Measurements from ENCODE around the gene CSTPP1.

The CSTPP1 gene

GRCh38 chr11:46979358-46979757 lies 42.8 kb downstream of the CSTPP1 start:
- ChIA-PET CTCF (no interaction called here), POLR2A (no interaction called here)

GRCh38 chr11:46981436-46981835 lies 44.9 kb downstream of the CSTPP1 start:
- POLR2A ChIA-PET: no interaction called here
- DNase-seq (ENCODE audit: extremely low spot score): no peak
- no peak for TF ChIP-seq CTCF (IDR thresholded peaks at IDR 0.05; ENCODE audit: control extremely low read depth, extremely low read depth, low read depth, missing control alignments)
- CTCF ChIA-PET: interaction anchor here (0.9 to 1.4 kb wide), 6 partner anchors 9 to 174 kb away, joined by 3 to 4 read pairs (median 3); no protein-coding TSS in a partner anchor

More at GRCh38 chr11:46979358-46979757, 42.8 kb downstream of the CSTPP1 start:
- no peak for DNase-seq (ENCODE audit: extremely low spot score)
- TF ChIP-seq CTCF (IDR thresholded peaks at IDR 0.05; ENCODE audit: control extremely low read depth, extremely low read depth, low read depth, missing control alignments): no peak

GRCh38 chr11:46982797-46983452 lies 46.4 kb downstream of the CSTPP1 start:
- no peak for DNase-seq (ENCODE audit: extremely low spot score)

GRCh38 chr11:46983598-46983997 lies 47.0 kb downstream of the CSTPP1 start:
- ChIA-PET POLR2A (no interaction called here), CTCF (no interaction called here)
- no peak for TF ChIP-seq CTCF (IDR thresholded peaks at IDR 0.05; ENCODE audit: control extremely low read depth, extremely low read depth, low read depth, missing control alignments)
- DNase-seq (ENCODE audit: extremely low spot score): no peak

More at GRCh38 chr11:46982797-46983452, 46.4 kb downstream of the CSTPP1 start:
- ChIA-PET POLR2A (no interaction called here), CTCF (no interaction called here)
- no peak for TF ChIP-seq CTCF (IDR thresholded peaks at IDR 0.05; ENCODE audit: control extremely low read depth, extremely low read depth, low read depth, missing control alignments)

- ChIA-PET CTCF (interaction anchor here (1.3 to 1.7 kb wide), 2 partner anchors 8 to 22 kb away, joined by 3 to 5 read pairs; no protein-coding TSS in a partner anchor), POLR2A (no interaction called here)
- DNase-seq (ENCODE audit: extremely low spot score): no peak
- no peak for TF ChIP-seq CTCF (IDR thresholded peaks at IDR 0.05; ENCODE audit: control extremely low read depth, extremely low read depth, low read depth, missing control alignments)
These were observed 48.0 kb downstream of the CSTPP1 start for GRCh38 chr11:46984548-46984947.

GRCh38 chr11:46984987-46985386 lies 48.4 kb downstream of the CSTPP1 start:
- TF ChIP-seq CTCF (IDR thresholded peaks at IDR 0.05; ENCODE audit: control extremely low read depth, extremely low read depth, low read depth, missing control alignments): no peak
- ChIA-PET CTCF (interaction anchor here (1.3 to 1.7 kb wide), 2 partner anchors 9 to 21 kb away, joined by 3 to 5 read pairs; no protein-coding TSS in a partner anchor), POLR2A (no interaction called here)
- DNase-seq (ENCODE audit: extremely low spot score): no peak

All from GM10248 (cell line).